HEK293 (cell line): Measurements from ENCODE around the gene RPS6KA2.

ENCODE experiments used
- CTCF ChIA-PET: fragments of 350-600 bp; formaldehyde crosslinking; extraction: SDS; loops from one replicate; lab custom pipeline; 2021; ENCODE audit warnings: antibody characterized with exemption; lab: Yijun Ruan, JAX
- POLR2A ChIA-PET: fragments of 300-600 bp; formaldehyde crosslinking; extraction: SDS; loops from one replicate; lab custom pipeline; 2020; ENCODE audit warnings: antibody characterized with exemption, inconsistent platforms; lab: Yijun Ruan, JAX
- H3K27ac ChIP-seq: fragments of 200-500 bp; sonication (Bioruptor generic); 2 replicates; pipeline ENCODE4 v1.5.1; 2014; ENCODE audit warnings: low read depth, low read length, control low read depth, inconsistent platforms; ENCODE audit errors: extremely low read depth
- H3K36me3 ChIP-seq, 2 experiments: fragments of 200-500 bp in 1 of 2; sonication (Bioruptor generic) in 1 of 2; 1 replicate in 1 of 2; 2 replicates in 1 of 2; pipeline ENCODE4 v1.5.1; 2014 to 2017; ENCODE audit warnings: inconsistent platforms in 2 of 2, low read length in 2 of 2; ENCODE audit not compliant: control insufficient read depth in 2 of 2, insufficient read depth in 1 of 2
- H3K4me1 ChIP-seq: fragments of 200-500 bp; sonication (Bioruptor generic); 2 replicates; pipeline ENCODE4 v1.5.1; 2014; ENCODE audit warnings: mild to moderate bottlenecking, low read length, inconsistent platforms; ENCODE audit not compliant: control insufficient read depth, insufficient read depth
- H3K4me3 ChIP-seq: 2 replicates; pipeline ENCODE4 v1.5.1; 2011; ENCODE audit warnings: low read depth, mild to moderate bottlenecking, control low read depth, low read length, moderate library complexity
- H3K9me3 ChIP-seq: fragments of 200-500 bp; sonication (Bioruptor generic); 2 replicates; pipeline ENCODE4 v1.5.1; 2014; ENCODE audit warnings: low read depth, low read length, inconsistent platforms; ENCODE audit not compliant: control insufficient read depth, insufficient read depth
- ATF2 ChIP-seq: fragments of 450-650 bp; formaldehyde crosslinking; IDR thresholded peaks from 2 replicates; pipeline ENCODE4 v1.5.1; 2016; ENCODE audit warnings: missing biosample characterization, missing genetic modification characterization, low read depth
- HOXA7 ChIP-seq: sonication (generic); formaldehyde crosslinking; IDR thresholded peaks from 2 replicates; pipeline ENCODE4 v1.8.1; 2022; ENCODE audit warnings: missing genetic modification reagents, borderline replicate concordance
- PRDM2 ChIP-seq: fragments of 450-650 bp; formaldehyde crosslinking; IDR thresholded peaks from 2 replicates; pipeline ENCODE4 v1.5.1; 2016; ENCODE audit warnings: missing biosample characterization, missing genetic modification characterization, borderline replicate concordance
- SP2 ChIP-seq: fragments of 450-650 bp; formaldehyde crosslinking; IDR thresholded peaks from 2 replicates; pipeline ENCODE4 v1.5.1; 2016; ENCODE audit warnings: missing biosample characterization, missing genetic modification characterization
- ZFP41 ChIP-seq: fragments of 450-650 bp; formaldehyde crosslinking; IDR thresholded peaks from 2 replicates; pipeline ENCODE4 v1.5.1; 2016; ENCODE audit warnings: missing biosample characterization, missing genetic modification characterization, borderline replicate concordance
- ZNF146 ChIP-seq: fragments of 450-650 bp; formaldehyde crosslinking; IDR thresholded peaks from 2 replicates; pipeline ENCODE4 v1.5.1; 2016; ENCODE audit warnings: missing biosample characterization, missing genetic modification characterization
- ZNF18 ChIP-seq: fragments of 450-650 bp; formaldehyde crosslinking; IDR thresholded peaks from 2 replicates; pipeline ENCODE4 v1.5.1; 2016; ENCODE audit warnings: missing biosample characterization, missing genetic modification characterization
- ZNF280C ChIP-seq: fragments of 450-650 bp; formaldehyde crosslinking; IDR thresholded peaks from 2 replicates; pipeline ENCODE4 v1.5.1; 2016; ENCODE audit warnings: missing biosample characterization, missing genetic modification characterization
- ZNF292 ChIP-seq: fragments of 450-650 bp; formaldehyde crosslinking; IDR thresholded peaks from 2 replicates; pipeline ENCODE4 v1.5.1; 2016; ENCODE audit warnings: low read depth, missing biosample characterization, missing genetic modification characterization, borderline replicate concordance
- ZNF37A ChIP-seq: fragments of 450-650 bp; IDR thresholded peaks from 2 replicates; pipeline ENCODE4 v1.5.1; 2018; ENCODE audit warnings: missing biosample characterization, missing genetic modification characterization
- ZNF544 ChIP-seq: fragments of 450-650 bp; formaldehyde crosslinking; IDR thresholded peaks from 2 replicates; pipeline ENCODE4 v1.5.0; 2017; ENCODE audit warnings: missing biosample characterization, missing genetic modification characterization
- ZNF548 ChIP-seq: fragments of 450-650 bp; formaldehyde crosslinking; IDR thresholded peaks from 2 replicates; pipeline ENCODE4 v1.5.1; 2016; ENCODE audit warnings: missing biosample characterization, missing genetic modification characterization
- ZNF549 ChIP-seq: fragments of 450-650 bp; IDR thresholded peaks from 2 replicates; pipeline ENCODE4 v1.5.1; 2018; ENCODE audit warnings: missing biosample characterization, missing genetic modification characterization, mild to moderate bottlenecking, inconsistent platforms, moderate library complexity
- ZNF600 ChIP-seq: fragments of 450-650 bp; formaldehyde crosslinking; IDR thresholded peaks from 2 replicates; pipeline ENCODE4 v1.5.1; 2016; ENCODE audit warnings: missing biosample characterization, missing genetic modification characterization
- ZNF701 ChIP-seq: fragments of 450-650 bp; formaldehyde crosslinking; IDR thresholded peaks from 2 replicates; pipeline ENCODE4 v1.5.1; 2016; ENCODE audit warnings: missing biosample characterization, missing genetic modification characterization
- ZNF792 ChIP-seq: fragments of 450-650 bp; formaldehyde crosslinking; IDR thresholded peaks from 2 replicates; pipeline ENCODE4 v1.5.1; 2016; ENCODE audit warnings: missing biosample characterization, missing genetic modification characterization
- ZXDB ChIP-seq: fragments of 450-650 bp; formaldehyde crosslinking; IDR thresholded peaks from 2 replicates; pipeline ENCODE4 v1.5.1; 2016; ENCODE audit warnings: missing biosample characterization, missing genetic modification characterization
- TF ChIP-seq, protein P1 (sequence below): fragments of 450-650 bp; formaldehyde crosslinking; IDR thresholded peaks from 2 replicates; pipeline ENCODE4 v1.5.1; 2017; ENCODE audit warnings: missing biosample characterization, missing genetic modification characterization
- TF ChIP-seq, protein P2 (sequence below): fragments of 450-650 bp; formaldehyde crosslinking; IDR thresholded peaks from 2 replicates; pipeline ENCODE4 v1.5.1; 2016; ENCODE audit warnings: missing biosample characterization, missing genetic modification characterization

The RPS6KA2 gene

GRCh38 chr6:166477647-166478365, 149.2 kb downstream of the RPS6KA2 start (continued):
- TF ChIP-seq ZNF544 (tag by site-specific recombination) (no peak), ZNF701 (no peak), ZNF37A (no peak), ZNF18 (no peak), ZNF549 (tag by site-specific recombination) (no peak), ZNF548 (tag by site-specific recombination) (no peak), ZNF280C (tag by site-specific recombination) (no peak), ATF2 (tag by site-specific recombination) (no peak), ZNF292 (no peak)
- TF ChIP-seq, protein P1, sequence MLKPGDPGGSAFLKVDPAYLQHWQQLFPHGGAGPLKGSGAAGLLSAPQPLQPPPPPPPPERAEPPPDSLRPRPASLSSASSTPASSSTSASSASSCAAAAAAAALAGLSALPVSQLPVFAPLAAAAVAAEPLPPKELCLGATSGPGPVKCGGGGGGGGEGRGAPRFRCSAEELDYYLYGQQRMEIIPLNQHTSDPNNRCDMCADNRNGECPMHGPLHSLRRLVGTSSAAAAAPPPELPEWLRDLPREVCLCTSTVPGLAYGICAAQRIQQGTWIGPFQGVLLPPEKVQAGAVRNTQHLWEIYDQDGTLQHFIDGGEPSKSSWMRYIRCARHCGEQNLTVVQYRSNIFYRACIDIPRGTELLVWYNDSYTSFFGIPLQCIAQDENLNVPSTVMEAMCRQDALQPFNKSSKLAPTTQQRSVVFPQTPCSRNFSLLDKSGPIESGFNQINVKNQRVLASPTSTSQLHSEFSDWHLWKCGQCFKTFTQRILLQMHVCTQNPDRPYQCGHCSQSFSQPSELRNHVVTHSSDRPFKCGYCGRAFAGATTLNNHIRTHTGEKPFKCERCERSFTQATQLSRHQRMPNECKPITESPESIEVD (tag by site-specific recombination) = no peak

DNA sequence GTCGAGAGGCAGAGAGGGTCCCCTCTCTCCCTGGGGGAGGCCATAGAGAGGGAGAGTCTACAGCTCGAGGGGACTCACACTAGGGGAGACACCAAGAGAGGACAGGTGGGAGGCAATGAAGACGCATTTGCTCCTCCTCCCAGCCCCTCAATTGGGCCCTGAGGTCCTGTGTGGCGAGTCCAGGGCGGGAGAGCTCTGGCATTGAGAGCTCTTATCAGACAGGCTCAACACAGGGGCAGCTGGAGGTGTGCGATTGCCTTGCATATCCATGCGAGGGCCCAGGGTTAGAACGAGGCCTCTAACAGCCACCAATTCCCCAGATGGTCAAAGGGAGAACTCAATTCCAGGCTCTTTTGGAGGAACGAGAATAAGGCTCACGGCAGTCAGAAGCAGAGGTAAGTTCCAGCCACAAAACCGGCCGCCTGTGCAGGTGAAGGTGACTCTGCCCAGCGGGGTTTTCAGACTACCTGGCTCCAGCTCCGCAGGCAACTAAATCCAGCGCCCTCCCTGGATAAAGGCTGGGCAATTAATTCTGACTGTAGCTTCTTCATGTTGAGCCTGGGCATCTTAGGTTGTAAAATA, 150.3 kb downstream of the RPS6KA2 start:
- H3K36me3 ChIP-seq = no peaks in the 10 kb centered on the region
- POLR2A ChIA-PET = no interaction called here
- H3K27ac ChIP-seq = no peak overlapping the region
- H3K9me3 ChIP-seq = no peaks in the 10 kb centered on the region
- no peaks in the 10 kb centered on the region for H3K4me1 ChIP-seq
- CTCF ChIA-PET = interaction anchor here (0.5 to 1.3 kb wide), 2 partner anchors 11 to 150 kb away, joined by 3 to 7 read pairs; no protein-coding TSS in a partner anchor
- H3K4me3 ChIP-seq = no peak overlapping the region
- no peak for TF ChIP-seq ZNF146
- no peak for TF ChIP-seq ZXDB (tag by site-specific recombination)
- TF ChIP-seq ZNF600 (tag by site-specific recombination) = no peak
- TF ChIP-seq, protein P2, sequence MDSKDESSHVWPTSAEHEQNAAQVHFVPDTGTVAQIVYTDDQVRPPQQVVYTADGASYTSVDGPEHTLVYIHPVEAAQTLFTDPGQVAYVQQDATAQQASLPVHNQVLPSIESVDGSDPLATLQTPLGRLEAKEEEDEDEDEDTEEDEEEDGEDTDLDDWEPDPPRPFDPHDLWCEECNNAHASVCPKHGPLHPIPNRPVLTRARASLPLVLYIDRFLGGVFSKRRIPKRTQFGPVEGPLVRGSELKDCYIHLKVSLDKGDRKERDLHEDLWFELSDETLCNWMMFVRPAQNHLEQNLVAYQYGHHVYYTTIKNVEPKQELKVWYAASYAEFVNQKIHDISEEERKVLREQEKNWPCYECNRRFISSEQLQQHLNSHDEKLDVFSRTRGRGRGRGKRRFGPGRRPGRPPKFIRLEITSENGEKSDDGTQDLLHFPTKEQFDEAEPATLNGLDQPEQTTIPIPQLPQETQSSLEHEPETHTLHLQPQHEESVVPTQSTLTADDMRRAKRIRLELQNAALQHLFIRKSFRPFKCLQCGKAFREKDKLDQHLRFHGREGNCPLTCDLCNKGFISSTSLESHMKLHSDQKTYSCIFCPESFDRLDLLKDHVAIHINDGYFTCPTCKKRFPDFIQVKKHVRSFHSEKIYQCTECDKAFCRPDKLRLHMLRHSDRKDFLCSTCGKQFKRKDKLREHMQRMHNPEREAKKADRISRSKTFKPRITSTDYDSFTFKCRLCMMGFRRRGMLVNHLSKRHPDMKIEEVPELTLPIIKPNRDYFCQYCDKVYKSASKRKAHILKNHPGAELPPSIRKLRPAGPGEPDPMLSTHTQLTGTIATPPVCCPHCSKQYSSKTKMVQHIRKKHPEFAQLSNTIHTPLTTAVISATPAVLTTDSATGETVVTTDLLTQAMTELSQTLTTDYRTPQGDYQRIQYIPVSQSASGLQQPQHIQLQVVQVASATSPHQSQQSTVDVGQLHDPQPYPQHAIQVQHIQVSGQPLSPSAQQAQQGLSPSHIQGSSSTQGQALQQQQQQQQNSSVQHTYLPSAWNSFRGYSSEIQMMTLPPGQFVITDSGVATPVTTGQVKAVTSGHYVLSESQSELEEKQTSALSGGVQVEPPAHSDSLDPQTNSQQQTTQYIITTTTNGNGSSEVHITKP (tag by site-specific recombination) = no peak
- no peak for TF ChIP-seq ZNF792 (tag by site-specific recombination)
- no peak for TF ChIP-seq ZFP41 (tag by site-specific recombination)
- TF ChIP-seq HOXA7 (CRISPR knock-in tag) = no peak
- TF ChIP-seq SP2 (tag by site-specific recombination) = no peak
- TF ChIP-seq PRDM2 (tag by site-specific recombination) = no peak
